H9 (cell line): ENCODE measurements around the gene ZNF418. TPM values are rescaled to one million over a fixed set of nuclear protein-coding genes. Genes with fewer than 3 reads are reported as not detected.
A peak's percentile ranks its signal among the peaks of the same experiment; 100 is the strongest.

Source experiments
- DNase-seq: peaks from one replicate; pipeline ENCODE4 v3.0.0-alpha.2; 2017
- H2AFZ ChIP-seq: one replicate; pipeline ENCODE4 v1.6.1; 2013; ENCODE audit warnings: mild to moderate bottlenecking, low read length, control low read depth, moderate library complexity
- H2AK5ac ChIP-seq: 2 replicates; pipeline ENCODE4 v1.6.1; 2013; ENCODE audit warnings: low read length, control low read depth, mixed read lengths; ENCODE audit not compliant: insufficient read length
- H2BK120ac ChIP-seq: one replicate; pipeline ENCODE4 v1.6.1; 2013; ENCODE audit warnings: low read depth, mild to moderate bottlenecking, low read length, control low read depth, inconsistent platforms; ENCODE audit not compliant: poor library complexity, severe bottlenecking
- H2BK12ac ChIP-seq: 2 replicates; pipeline ENCODE4 v1.6.1; 2013; ENCODE audit warnings: low read length, control low read depth, mixed read lengths, low read depth; ENCODE audit not compliant: insufficient read length
- H2BK15ac ChIP-seq: 2 replicates; pipeline ENCODE4 v1.6.1; 2013; ENCODE audit warnings: low read depth, low read length, control low read depth
- H2BK20ac ChIP-seq: one replicate; pipeline ENCODE4 v1.6.1; 2013; ENCODE audit warnings: low read depth, mild to moderate bottlenecking, low read length, control low read depth, inconsistent platforms; ENCODE audit not compliant: poor library complexity, severe bottlenecking
- H2BK5ac ChIP-seq: 2 replicates; pipeline ENCODE4 v1.6.1; 2013; ENCODE audit warnings: low read length, control low read depth, mixed read lengths; ENCODE audit not compliant: insufficient read length
- H3K14ac ChIP-seq: 2 replicates; pipeline ENCODE4 v1.6.1; 2013; ENCODE audit warnings: low read length, control low read depth; ENCODE audit not compliant: insufficient read depth
- H3K18ac ChIP-seq: 2 replicates; pipeline ENCODE4 v1.6.1; 2013; ENCODE audit warnings: low read depth, mild to moderate bottlenecking, mixed read lengths, low read length, control low read depth; ENCODE audit not compliant: insufficient read length
- H3K23ac ChIP-seq: 2 replicates; pipeline ENCODE4 v1.6.1; 2013; ENCODE audit warnings: low read length, control low read depth, mixed read lengths, low read depth; ENCODE audit not compliant: insufficient read length
- H3K23me2 ChIP-seq: 2 replicates; pipeline ENCODE4 v1.6.1; 2013; ENCODE audit warnings: low read depth, mild to moderate bottlenecking, mixed read lengths, low read length, control low read depth; ENCODE audit not compliant: insufficient read length, poor library complexity, severe bottlenecking
- H3K27ac ChIP-seq: 2 replicates; pipeline ENCODE4 v1.5.1; 2013; ENCODE audit warnings: low read length, control low read depth, mixed read lengths, low read depth; ENCODE audit not compliant: insufficient read length
- H3K27me3 ChIP-seq: 2 replicates; pipeline ENCODE4 v1.6.1; 2013; ENCODE audit warnings: low read length, control low read depth, inconsistent platforms; ENCODE audit not compliant: insufficient read depth
- H3K4ac ChIP-seq: 2 replicates; pipeline ENCODE4 v1.6.1; 2013; ENCODE audit warnings: low read depth, mild to moderate bottlenecking, control low read depth, inconsistent platforms, low read length, moderate library complexity
- H3K4me1 ChIP-seq: 2 replicates; pipeline ENCODE4 v1.6.1; 2013; ENCODE audit warnings: low read length, control low read depth, inconsistent platforms; ENCODE audit not compliant: insufficient read depth
- H3K4me2 ChIP-seq: 2 replicates; pipeline ENCODE4 v1.6.1; 2013; ENCODE audit warnings: low read length, control low read depth, mixed read lengths; ENCODE audit not compliant: insufficient read length, insufficient read depth
- H3K56ac ChIP-seq: 2 replicates; pipeline ENCODE4 v1.6.1; 2013; ENCODE audit warnings: low read depth, mild to moderate bottlenecking, mixed read lengths, low read length, control low read depth; ENCODE audit not compliant: insufficient read length
- H3K79me1 ChIP-seq: 2 replicates; pipeline ENCODE4 v1.6.1; 2013; ENCODE audit warnings: low read depth, mild to moderate bottlenecking, moderate library complexity, low read length, control low read depth, inconsistent platforms; ENCODE audit not compliant: insufficient read depth, poor library complexity, severe bottlenecking
- H3K79me2 ChIP-seq: 2 replicates; pipeline ENCODE4 v1.6.1; 2013; ENCODE audit warnings: low read length, control low read depth, inconsistent platforms; ENCODE audit not compliant: insufficient read depth
- H3K9ac ChIP-seq: 2 replicates; pipeline ENCODE4 v1.6.1; 2013; ENCODE audit warnings: low read length, control low read depth, mixed read lengths; ENCODE audit not compliant: insufficient read length; ENCODE audit errors: extremely low read depth
- H3K9me3 ChIP-seq: one replicate; pipeline ENCODE4 v1.6.1; 2013; ENCODE audit warnings: low read depth, low read length, inconsistent platforms; ENCODE audit not compliant: control insufficient read depth
- H3T11ph ChIP-seq: one replicate; pipeline ENCODE4 v1.6.1; 2013; ENCODE audit warnings: mild to moderate bottlenecking, low read length, control low read depth, inconsistent platforms
- H4K20me1 ChIP-seq: one replicate; pipeline ENCODE4 v1.6.1; 2013; ENCODE audit not compliant: control insufficient read depth, insufficient read length, insufficient read depth
- H4K5ac ChIP-seq: 2 replicates; pipeline ENCODE4 v1.6.1; 2013; ENCODE audit warnings: low read depth, mild to moderate bottlenecking, mixed read lengths, low read length, control low read depth; ENCODE audit not compliant: insufficient read length
- H4K8ac ChIP-seq: replicated peaks from 2 replicates; pipeline ENCODE4 v1.6.1; 2013; ENCODE audit warnings: low read length, control low read depth, mixed read lengths, low read depth; ENCODE audit not compliant: insufficient read length
- H4K91ac ChIP-seq: 2 replicates; pipeline ENCODE4 v1.6.1; 2013; ENCODE audit warnings: low read depth, mild to moderate bottlenecking, moderate library complexity, mixed read lengths, low read length, control low read depth; ENCODE audit not compliant: insufficient read length
- H3K27ac Mint-ChIP-seq, 3 experiments: 2 replicates in 2 of 3; 3 replicates in 1 of 3; pipeline ENCODE4 v1.8.0; 2020 to 2021; ENCODE audit warnings: mixed read lengths in 3 of 3, mild to moderate bottlenecking in 1 of 3, moderate library complexity in 1 of 3
- H3K27me3 Mint-ChIP-seq: 2 replicates; pipeline ENCODE4 v1.8.0; 2021; ENCODE audit warnings: low read depth, mild to moderate bottlenecking, moderate library complexity, mixed read lengths
- H3K36me3 Mint-ChIP-seq, 3 experiments: 2 replicates in 2 of 3; 3 replicates in 1 of 3; pipeline ENCODE4 v1.8.0; 2020 to 2021; ENCODE audit warnings: low read depth in 3 of 3, mixed read lengths in 3 of 3; ENCODE audit not compliant: insufficient read depth in 1 of 3
- H3K4me1 Mint-ChIP-seq, 2 experiments: 2 replicates each; pipeline ENCODE4 v1.8.0; 2020; ENCODE audit warnings: mixed read lengths in 2 of 2
- H3K4me3 Mint-ChIP-seq, 2 experiments: 2 replicates in 1 of 2; 3 replicates in 1 of 2; pipeline ENCODE4 v1.8.0; 2020 to 2021; ENCODE audit warnings: mild to moderate bottlenecking in 2 of 2, mixed read lengths in 2 of 2, moderate library complexity in 1 of 2
- H3K9me3 Mint-ChIP-seq, 2 experiments: 2 replicates in 1 of 2; 3 replicates in 1 of 2; pipeline ENCODE4 v1.8.0; 2020; ENCODE audit warnings: mild to moderate bottlenecking in 2 of 2, mixed read lengths in 2 of 2, moderate library complexity in 1 of 2
- CTCF ChIP-seq: fragments of 200-600 bp; sonication (generic); conservative IDR thresholded peaks from 3 replicates; pipeline ENCODE4 v1.8.0; 2021; ENCODE audit warnings: antibody characterized with exemption, mild to moderate bottlenecking
- WGBS: extraction: QIAGEN DNeasy Blood & Tissue Kit; methylation state at CpG from one replicate; pipeline ENCODE4 v1.1.7; 2013; ENCODE audit warnings: missing lambda C conversion rate, low lambda C conversion rate, mixed read lengths; ENCODE audit not compliant: insufficient read length; ENCODE audit errors: extremely low coverage; 5-methylcytosine and 5-hydroxymethylcytosine counted together
- total RNA-seq: library from RNA; stranded (reverse); gene quantifications from 2 replicates; pipeline ENCODE4 v1.2.1, GENCODE V29; 2021

The ZNF418 gene
- total RNA-seq, 1 experiment from 2014 or later = 26.2 TPM

- no peak overlapping the region for H3K23ac ChIP-seq
- H2BK20ac ChIP-seq = no peak overlapping the region
- H4K5ac ChIP-seq = peak overlapping the region; percentile 77
- H3K27ac ChIP-seq = peak overlapping the region; percentile 68
- 0 out of 2 replicates have a peak, but pooled peaks cover 3% of the 10 kb centered on the region for H3K4me1 ChIP-seq
- H3K4ac ChIP-seq = peak overlapping the region; percentile 44
- peaks cover 42% of the 10 kb centered on the region for H3K79me2 ChIP-seq
- no peaks in the 10 kb centered on the region for H4K20me1 ChIP-seq
- peaks cover 37 to 48% (median 42%) of the 10 kb centered on the region in 3 experiments for H3K36me3 Mint-ChIP-seq
- WGBS = no CpG with 5 or more reads among the region's 8 CpGs
- H3K9me3 Mint-ChIP-seq = peaks cover 0 to 12% of the 10 kb centered on the region in 2 experiments; a peak in 3 of 5 replicates
- no peak for DNase-seq
- H4K91ac ChIP-seq = no peak overlapping the region
- H2AFZ ChIP-seq = no peak overlapping the region
- H2BK15ac ChIP-seq = no peak overlapping the region
- peak overlapping the region; percentile 39 for H3K56ac ChIP-seq
- H3K27me3 Mint-ChIP-seq = no peaks in the 10 kb centered on the region
- H3K18ac ChIP-seq = peak overlapping the region; percentile 98
- no peak overlapping the region for H2BK5ac ChIP-seq
- no peak overlapping the region for H3T11ph ChIP-seq
- H3K27me3 ChIP-seq = no peaks in the 10 kb centered on the region
- H2BK12ac ChIP-seq = no peak overlapping the region
- peak overlapping the region; percentile 100 for H3K4me2 ChIP-seq
- H3K23me2 ChIP-seq = peaks cover 10% of the 10 kb centered on the region
- peaks cover 41 to 43% of the 10 kb centered on the region in 2 experiments for H3K4me1 Mint-ChIP-seq
- peak overlapping the region; percentile 86 for H2BK120ac ChIP-seq
- H3K9me3 ChIP-seq = no peaks in the 10 kb centered on the region
- H3K14ac ChIP-seq = peak overlapping the region; percentile 98
- H3K9ac ChIP-seq = peak overlapping the region; percentile 99
- H4K8ac ChIP-seq = no peak overlapping the region
- H3K79me1 ChIP-seq = no peaks in the 10 kb centered on the region
- H2AK5ac ChIP-seq = peak overlapping the region; percentile 25
- H3K4me3 Mint-ChIP-seq = peak overlapping the region; percentile 93 to 95
- H3K27ac Mint-ChIP-seq = peak overlapping the region; percentile 70 to 97 (median 96)
- TF ChIP-seq CTCF = no peak
Observed at GRCh38 chr19:57888107-57888559, 47.1 kb downstream of the ZNF418 start.
